AG09319 (cell line): ENCODE measurements around the gene FBXO5.

Experiments used
- DNase-seq: peaks from one replicate; pipeline ENCODE4 v3.0.0-alpha.2; 2010; ENCODE audit warnings: low read depth; ENCODE audit errors: extremely low read depth
- CTCF ChIP-seq: IDR thresholded peaks from 2 replicates; pipeline ENCODE4 v1.5.1; 2011; ENCODE audit warnings: low read depth, mild to moderate bottlenecking, inconsistent platforms, low read length, moderate library complexity

The FBXO5 gene

GRCh38 chr6:152959333-152959732 is 23.5 kb downstream of the FBXO5 start:
- DNase-seq: no peak

GRCh38 chr6:152957796-152958195 is 25.0 kb downstream of the FBXO5 start:
- TF ChIP-seq CTCF: no peak
- no peak for DNase-seq

More at GRCh38 chr6:152959333-152959732, 23.5 kb downstream of the FBXO5 start:
- no peak for TF ChIP-seq CTCF

GRCh38 chr6:152954443-152954842 is 28.4 kb downstream of the FBXO5 start:
- no peak for TF ChIP-seq CTCF

DNA sequence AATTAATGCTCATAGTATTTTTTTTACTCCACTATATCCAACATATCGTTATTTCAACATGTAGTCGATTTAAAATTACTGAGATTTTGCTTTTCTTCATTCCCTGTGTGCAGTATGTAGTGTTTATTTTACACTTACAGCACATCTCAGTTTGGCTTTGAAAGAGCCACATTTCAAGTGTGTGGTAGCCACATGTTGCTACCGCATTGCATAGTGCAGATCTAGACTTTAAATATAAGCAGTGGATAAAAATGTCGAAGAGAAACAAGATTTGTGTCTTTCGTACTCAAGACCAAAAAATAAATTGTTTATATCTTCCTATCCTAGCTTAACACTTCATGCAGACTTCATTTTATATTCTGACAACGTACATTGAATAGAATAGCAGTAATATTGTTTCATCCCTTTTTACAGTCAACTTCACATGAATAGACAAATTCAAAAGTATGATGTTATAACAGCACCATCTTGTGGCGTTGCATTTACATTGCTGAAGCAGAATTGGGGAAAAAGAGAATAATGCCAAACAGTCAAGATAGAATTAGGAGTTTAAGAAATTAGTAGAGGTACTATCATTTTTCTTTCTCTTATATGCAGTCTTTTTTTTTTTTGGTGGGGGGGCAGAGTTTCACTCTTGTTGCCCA is 29.9 kb downstream of the FBXO5 start:
- no peak for DNase-seq
- peak; percentile 57 for TF ChIP-seq CTCF

More at GRCh38 chr6:152954443-152954842, 28.4 kb downstream of the FBXO5 start:
- DNase-seq: no peak

GRCh38 chr6:152952045-152952444 is 30.8 kb downstream of the FBXO5 start:
- no peak for TF ChIP-seq CTCF
- DNase-seq: no peak

DNA sequence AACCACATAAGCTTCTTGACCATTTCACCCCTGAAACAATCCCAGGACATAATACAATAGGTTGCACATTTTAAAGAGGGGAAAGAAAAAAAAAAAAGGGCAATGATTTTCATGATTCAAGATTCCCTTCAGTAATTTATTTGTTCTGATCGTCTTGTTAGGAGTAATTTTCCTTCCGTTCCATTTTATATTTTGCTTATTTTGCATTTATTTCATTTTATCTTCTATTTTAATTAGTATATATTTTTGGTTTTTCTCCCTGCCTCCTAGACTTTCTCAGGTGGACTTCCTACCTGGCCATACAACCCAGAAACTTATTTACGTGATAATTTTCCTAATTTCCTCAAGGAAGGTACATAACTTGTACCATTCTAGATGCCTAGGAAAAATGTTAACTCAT is 32.6 kb downstream of the FBXO5 start:
- no peak for TF ChIP-seq CTCF
- no peak for DNase-seq

DNA sequence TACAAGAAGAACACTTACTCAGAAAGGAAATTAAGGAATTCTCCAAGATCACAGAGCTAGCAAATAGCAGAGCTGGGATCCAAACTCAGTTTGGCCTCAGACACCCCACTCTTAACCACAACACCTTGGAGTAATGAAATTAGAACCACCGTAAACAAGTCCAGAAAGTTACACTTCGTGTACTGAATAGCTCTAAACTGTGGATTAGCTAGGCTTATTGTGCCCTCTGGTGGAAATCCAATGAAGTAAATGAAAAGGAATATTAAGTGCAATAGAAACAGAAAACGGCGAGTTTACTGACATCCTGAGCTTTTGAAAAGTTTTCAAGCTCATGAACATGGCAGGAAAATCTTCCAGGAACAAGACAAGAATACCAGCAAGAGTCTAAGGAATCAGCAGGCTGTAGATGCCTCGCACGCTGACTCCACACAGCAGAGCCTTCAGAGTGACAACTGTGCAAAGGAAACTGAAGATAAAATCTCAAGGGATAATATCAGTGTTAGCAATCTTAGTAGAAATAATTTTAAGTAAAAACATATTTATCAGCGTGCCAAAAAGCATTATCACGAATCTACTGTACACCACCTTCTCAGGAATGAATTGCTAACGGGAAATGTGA is 34.6 kb downstream of the FBXO5 start:
- no peak for DNase-seq
- TF ChIP-seq CTCF: peak; percentile 65
